ENCODE results near the gene NFILZ.
"Not testable (repeated sequence)": the region's sequence is repeated elsewhere in the genome, so short reads cannot be mapped to it uniquely, and the experiment has no call there.

The NFILZ gene

GRCh38 chr19:8618751-8619150 lies 11.7 kb upstream of the NFILZ start:
- no peak overlapping the region for H3K4me3 Mint-ChIP-seq
- H3K9me3 Mint-ChIP-seq: no peaks in the 10 kb centered on the region
- no peak for TF ChIP-seq CTCF (IDR thresholded peaks at IDR 0.05; ENCODE audit: unreplicated experiment in 3 of 3)
- no peak overlapping the region for H3K27ac Mint-ChIP-seq
- H3K36me3 Mint-ChIP-seq (ENCODE audit: low read depth): no peaks in the 10 kb centered on the region
- H3K27me3 Mint-ChIP-seq (ENCODE audit: low read depth): peaks cover 19% of the 10 kb centered on the region
- peaks cover 6% of the 10 kb centered on the region for H3K4me1 Mint-ChIP-seq

- TF ChIP-seq CTCF (IDR thresholded peaks at IDR 0.05; ENCODE audit: unreplicated experiment in 3 of 3): peak in 1 of 3 experiments; percentile 9
- not testable (repeated sequence) for H3K36me3 Mint-ChIP-seq (ENCODE audit: low read depth); H3K27ac Mint-ChIP-seq
Observed at GRCh38 chr19:8622886-8623285, 7.5 kb upstream of the NFILZ start.

GRCh38 chr19:8626842-8627241 lies 3.6 kb upstream of the NFILZ start:
- no peak overlapping the region for H3K27ac Mint-ChIP-seq
- H3K4me3 Mint-ChIP-seq: no peak overlapping the region
- peaks cover 7% of the 10 kb centered on the region for H3K9me3 Mint-ChIP-seq
- TF ChIP-seq CTCF (IDR thresholded peaks at IDR 0.05; ENCODE audit: unreplicated experiment in 3 of 3): no peak
- H3K4me1 Mint-ChIP-seq: peaks cover 9% of the 10 kb centered on the region
- no peaks in the 10 kb centered on the region for H3K36me3 Mint-ChIP-seq (ENCODE audit: low read depth)
- peaks cover 8% of the 10 kb centered on the region for H3K27me3 Mint-ChIP-seq (ENCODE audit: low read depth)

More at GRCh38 chr19:8622886-8623285, 7.5 kb upstream of the NFILZ start:
- H3K4me3 Mint-ChIP-seq, H3K4me1 Mint-ChIP-seq, H3K9me3 Mint-ChIP-seq: not testable (repeated sequence)
- peaks cover 11% of the 10 kb centered on the region for H3K27me3 Mint-ChIP-seq (ENCODE audit: low read depth)

- Mint-ChIP-seq H3K27me3 (ENCODE audit: low read depth) (peaks cover 11% of the 10 kb centered on the region), H3K27ac (no peak overlapping the region), H3K4me1 (peaks cover 9% of the 10 kb centered on the region)
Observed at GRCh38 chr19:8629184-8629583, 1.2 kb upstream of the NFILZ start.

GRCh38 chr19:8630796-8631424 lies 477 bp downstream of the NFILZ start:
- H3K27ac Mint-ChIP-seq: peak overlapping the region in 2 of 3 experiments; percentile 20 to 31
- H3K27me3 Mint-ChIP-seq (ENCODE audit: low read depth): peaks cover 11% of the 10 kb centered on the region

More at GRCh38 chr19:8629184-8629583, 1.2 kb upstream of the NFILZ start:
- TF ChIP-seq CTCF (IDR thresholded peaks at IDR 0.05; ENCODE audit: unreplicated experiment in 3 of 3): no peak
- H3K36me3 Mint-ChIP-seq (ENCODE audit: low read depth): no peaks in the 10 kb centered on the region
- H3K9me3 Mint-ChIP-seq: peaks cover 7% of the 10 kb centered on the region
- H3K4me3 Mint-ChIP-seq: no peak overlapping the region

More at GRCh38 chr19:8630796-8631424, 477 bp downstream of the NFILZ start:
- H3K36me3 Mint-ChIP-seq (ENCODE audit: low read depth): no peaks in the 10 kb centered on the region
- H3K4me1 Mint-ChIP-seq: peaks cover 9% of the 10 kb centered on the region
- H3K9me3 Mint-ChIP-seq: peaks cover 7% of the 10 kb centered on the region
- no peak overlapping the region for H3K4me3 Mint-ChIP-seq
- no peak for TF ChIP-seq CTCF (IDR thresholded peaks at IDR 0.05; ENCODE audit: unreplicated experiment in 3 of 3)

All from nephron (organoid).